ENCODE data around the gene CAPZA1. TPM values are rescaled to one million over a fixed set of nuclear protein-coding genes. Genes with fewer than 3 reads are reported as not detected.

CAPZA1 gene
- total RNA-seq, 2 experiments from 2014 or later, result 234 TPM

GRCh38 chr1:112576240-112576639 is 43.4 kb upstream of the CAPZA1 start:
- intact Hi-C loops (cut with micrococcal nuclease; ENCODE audit: unreplicated experiment), result no loop called here
- Histone ChIP-seq H3K36me3 (ENCODE audit: insufficient read depth, low read length) (peaks cover 9% of the 10 kb centered on the region; the same call in 1 of the 2 replicates), H3K4me1 (ENCODE audit: insufficient read depth, low read length, poor library complexity, severe bottlenecking) (no peaks in the 10 kb centered on the region), H3K9me2 (ENCODE audit: insufficient read depth, low read length) (no peaks in the 10 kb centered on the region), H4K20me1 (ENCODE audit: insufficient read depth, low read length) (no peaks in the 10 kb centered on the region), H3K4me3 (ENCODE audit: low read depth, low read length, poor library complexity, severe bottlenecking) (no peak overlapping the region), H3K9me3 (ENCODE audit: low read length) (no peaks in the 10 kb centered on the region), H3K4me2 (ENCODE audit: low read length) (no peak overlapping the region), H2AFZ (ENCODE audit: low read length) (no peak overlapping the region), H3K79me2 (ENCODE audit: insufficient read depth, low read depth, low read length) (no peaks in the 10 kb centered on the region), H3K27ac (ENCODE audit: low read depth, low read length, poor library complexity, severe bottlenecking) (no peak overlapping the region)
- BruUV-seq (replicated peaks), result no TSS peak
- no peak for TF ChIP-seq EZH2phosphoT487 (IDR thresholded peaks at IDR 0.05; ENCODE audit: borderline replicate concordance, low read depth, low read length)
- no peak for TF ChIP-seq CTCF (conservative IDR thresholded peaks at IDR 0.05; ENCODE audit: low read length)
- CTCF ChIA-PET (ENCODE audit: unreplicated experiment), result no interaction called here
- no peak for DNase-seq (ENCODE audit: low spot score)
- POLR2A ChIA-PET, result interaction anchor here (0.6 to 0.7 kb wide), 2 partner anchors 41 to 327 kb away, joined by 3 to 7 read pairs; no protein-coding TSS in a partner anchor

GRCh38 chr1:112579801-112580510 is 39.7 kb upstream of the CAPZA1 start:
- intact Hi-C loops (cut with micrococcal nuclease; ENCODE audit: unreplicated experiment), result no loop called here
- no peak overlapping the region for H3K27ac ChIP-seq (ENCODE audit: low read depth, low read length, poor library complexity, severe bottlenecking)
- BruUV-seq (replicated peaks), result no TSS peak
- H3K9me3 ChIP-seq (ENCODE audit: low read length), result no peaks in the 10 kb centered on the region
- no peak overlapping the region for H2AFZ ChIP-seq (ENCODE audit: low read length)
- no peak overlapping the region for H3K4me2 ChIP-seq (ENCODE audit: low read length)
- TF ChIP-seq CTCF (conservative IDR thresholded peaks at IDR 0.05; ENCODE audit: low read length) (no peak), EZH2phosphoT487 (IDR thresholded peaks at IDR 0.05; ENCODE audit: borderline replicate concordance, low read depth, low read length) (no peak)
- H3K4me1 ChIP-seq (ENCODE audit: insufficient read depth, low read length, poor library complexity, severe bottlenecking), result no peaks in the 10 kb centered on the region
- no peaks in the 10 kb centered on the region for H3K79me2 ChIP-seq (ENCODE audit: insufficient read depth, low read depth, low read length)
- no peak for DNase-seq (ENCODE audit: low spot score)
- ChIA-PET POLR2A (no interaction called here), CTCF (ENCODE audit: unreplicated experiment) (no interaction called here)
- no peak overlapping the region for H3K4me3 ChIP-seq (ENCODE audit: low read depth, low read length, poor library complexity, severe bottlenecking)
- peaks cover 5% of the 10 kb centered on the region; the same call in 1 of the 2 replicates for H3K36me3 ChIP-seq (ENCODE audit: insufficient read depth, low read length)
- H4K20me1 ChIP-seq (ENCODE audit: insufficient read depth, low read length), result no peaks in the 10 kb centered on the region
- H3K9me2 ChIP-seq (ENCODE audit: insufficient read depth, low read length), result no peaks in the 10 kb centered on the region

GRCh38 chr1:112581586-112582192 is 37.9 kb upstream of the CAPZA1 start:
- Histone ChIP-seq H3K27ac (ENCODE audit: low read depth, low read length, poor library complexity, severe bottlenecking) (no peak overlapping the region), H3K36me3 (ENCODE audit: insufficient read depth, low read length) (no peaks in the 10 kb centered on the region), H3K79me2 (ENCODE audit: insufficient read depth, low read depth, low read length) (no peaks in the 10 kb centered on the region), H3K9me3 (ENCODE audit: low read length) (no peaks in the 10 kb centered on the region), H3K4me2 (ENCODE audit: low read length) (no peak overlapping the region), H2AFZ (ENCODE audit: low read length) (no peak overlapping the region), H3K4me3 (ENCODE audit: low read depth, low read length, poor library complexity, severe bottlenecking) (no peak overlapping the region), H4K20me1 (ENCODE audit: insufficient read depth, low read length) (no peaks in the 10 kb centered on the region), H3K9me2 (ENCODE audit: insufficient read depth, low read length) (no peaks in the 10 kb centered on the region), H3K4me1 (ENCODE audit: insufficient read depth, low read length, poor library complexity, severe bottlenecking) (no peaks in the 10 kb centered on the region)
- BruUV-seq (replicated peaks), result no TSS peak
- DNase-seq (ENCODE audit: low spot score), result no peak
- ChIA-PET POLR2A (interaction anchor here (0.7 kb wide), 1 partner anchor 163 kb away, joined by 3 read pairs; no protein-coding TSS in a partner anchor), CTCF (ENCODE audit: unreplicated experiment) (no interaction called here)
- intact Hi-C loops (cut with micrococcal nuclease; ENCODE audit: unreplicated experiment), result no loop called here
- no peak for TF ChIP-seq EZH2phosphoT487 (IDR thresholded peaks at IDR 0.05; ENCODE audit: borderline replicate concordance, low read depth, low read length)
- no peak for TF ChIP-seq CTCF (conservative IDR thresholded peaks at IDR 0.05; ENCODE audit: low read length)

Data from OCI-LY7 (cell line).